Stimulated activated naive CD8-positive, alpha-beta T cell treated with anti-CD3 and anti-CD28 coated beads, Interleukin-15, Interleukin-2, amounts not matched to agents 100 ng/mL and 50 ng/mL, for 24 hours (primary cell): Measurements from ENCODE around the gene CYB5R3.
"Not testable (repeated sequence)": the region's sequence is repeated elsewhere in the genome, so short reads cannot be mapped to it uniquely, and the experiment has no call there.

Experiments
- H3K27ac Mint-ChIP-seq: one replicate; pipeline ENCODE4 v1.8.0; 2021; ENCODE audit warnings: mild to moderate bottlenecking, mixed read lengths
- H3K27me3 Mint-ChIP-seq: one replicate; pipeline ENCODE4 v1.8.0; 2021; ENCODE audit warnings: mixed read lengths
- H3K36me3 Mint-ChIP-seq: one replicate; pipeline ENCODE4 v1.8.0; 2021; ENCODE audit warnings: low read depth, mixed read lengths
- H3K4me1 Mint-ChIP-seq: one replicate; pipeline ENCODE4 v1.8.0; 2021; ENCODE audit warnings: low read depth, mixed read lengths
- H3K4me3 Mint-ChIP-seq: one replicate; pipeline ENCODE4 v1.8.0; 2021; ENCODE audit warnings: mild to moderate bottlenecking, mixed read lengths
- H3K9me3 Mint-ChIP-seq: one replicate; pipeline ENCODE4 v1.8.0; 2021; ENCODE audit warnings: mixed read lengths

CYB5R3 gene

DNA sequence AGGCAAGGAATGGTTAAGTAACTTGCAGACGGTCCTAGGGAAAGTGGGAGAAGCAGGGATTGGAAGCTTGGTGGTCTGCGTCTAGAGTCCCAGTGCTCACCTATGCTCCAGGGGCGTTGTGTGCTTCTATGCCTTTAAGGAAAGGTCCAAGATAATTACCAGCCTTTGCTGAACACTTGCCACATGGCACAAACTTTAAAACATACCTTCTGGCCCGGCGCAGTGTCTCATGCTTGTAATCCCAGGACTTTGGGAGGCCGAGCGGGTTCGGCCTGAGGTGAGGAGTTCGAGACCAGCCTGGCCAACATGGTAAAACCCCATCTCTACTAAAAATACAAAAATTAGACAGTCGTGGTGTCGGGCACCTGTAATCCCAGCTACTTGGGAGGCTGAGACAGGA, 36.9 kb downstream of the CYB5R3 start:
- peak overlapping the region; percentile 52 for H3K27ac Mint-ChIP-seq
- H3K9me3 Mint-ChIP-seq, result no peaks in the 10 kb centered on the region
- H3K36me3 Mint-ChIP-seq, result peaks cover 43% of the 10 kb centered on the region
- H3K27me3 Mint-ChIP-seq, result peaks cover 3% of the 10 kb centered on the region
- peaks cover 71% of the 10 kb centered on the region for H3K4me1 Mint-ChIP-seq
- peak overlapping the region; percentile 52 for H3K4me3 Mint-ChIP-seq

DNA sequence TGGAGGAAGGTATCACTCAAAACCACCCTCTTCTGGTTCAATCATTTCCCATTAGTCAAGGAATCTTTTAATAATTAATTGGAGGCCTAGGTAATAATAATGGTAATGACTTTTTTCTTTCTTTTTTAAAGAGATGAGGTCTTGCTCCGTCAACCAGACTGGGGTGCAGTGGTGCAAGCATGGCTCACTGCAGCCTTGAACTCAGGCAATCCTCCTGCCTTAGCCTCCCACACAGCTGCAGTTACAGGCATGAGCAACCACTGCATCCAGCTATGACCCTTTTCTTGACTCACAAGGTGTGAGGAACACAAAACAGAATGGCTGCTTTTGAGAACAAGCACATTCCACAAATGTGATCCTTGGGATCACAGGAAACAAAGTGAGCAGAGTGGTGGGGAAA, 38.1 kb downstream of the CYB5R3 start:
- Mint-ChIP-seq H3K27me3 (peaks cover 3% of the 10 kb centered on the region), H3K9me3 (no peaks in the 10 kb centered on the region), H3K27ac (peak overlapping the region; percentile 79), H3K4me1 (peaks cover 82% of the 10 kb centered on the region), H3K4me3 (peak overlapping the region; percentile 30), H3K36me3 (peaks cover 48% of the 10 kb centered on the region)

DNA sequence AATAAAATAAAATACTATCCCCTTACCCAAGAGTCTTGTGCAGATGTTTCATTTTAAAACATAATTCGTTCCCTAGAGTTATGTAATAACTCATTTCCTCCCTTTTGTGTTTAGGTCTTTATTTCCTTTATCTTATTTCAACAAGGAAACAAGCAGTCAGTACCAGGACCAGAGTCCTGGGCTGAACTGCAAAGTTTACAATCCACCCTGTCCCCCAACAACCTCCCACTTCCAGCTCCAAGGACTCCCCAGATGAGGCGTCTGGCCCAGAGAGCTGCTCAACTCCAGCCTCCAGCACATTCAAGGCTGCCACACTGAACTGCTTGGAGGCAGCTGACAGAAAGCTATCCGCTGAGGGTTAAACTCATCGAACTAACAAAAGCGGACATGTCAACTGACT, 39.0 kb downstream of the CYB5R3 start:
- Mint-ChIP-seq H3K27me3 (peaks cover under 1% of the 10 kb centered on the region), H3K27ac (peak overlapping the region; percentile 65), H3K9me3 (no peaks in the 10 kb centered on the region), H3K4me3 (no peak overlapping the region), H3K4me1 (peaks cover 82% of the 10 kb centered on the region), H3K36me3 (peaks cover 55% of the 10 kb centered on the region)

DNA sequence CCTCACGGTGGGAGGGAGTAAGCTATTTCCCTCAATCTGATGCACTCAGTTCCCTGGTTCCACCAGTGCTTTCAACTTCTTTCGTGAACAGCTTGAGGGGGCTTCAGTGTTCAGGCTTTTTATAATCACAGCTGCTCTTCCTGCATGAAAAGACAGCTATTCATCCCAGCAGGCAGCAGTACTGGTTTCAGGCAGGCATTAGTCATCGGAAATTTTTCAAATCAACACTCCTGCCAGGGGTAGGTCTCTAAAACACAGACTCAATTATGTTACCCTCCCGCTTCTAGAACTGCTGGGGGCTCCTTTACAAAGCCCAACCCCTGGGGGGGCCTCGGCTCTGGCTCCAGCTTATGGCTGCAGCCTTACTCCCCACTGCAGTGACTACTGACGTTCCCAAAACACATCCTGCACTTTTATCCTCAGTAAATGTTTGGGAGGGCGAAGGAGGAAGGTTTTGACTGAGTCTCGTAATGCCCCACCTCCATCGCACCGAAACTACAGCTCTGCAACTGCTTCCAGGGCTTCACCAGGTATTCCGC, 40.3 kb downstream of the CYB5R3 start:
- H3K4me1 Mint-ChIP-seq, result peaks cover 85% of the 10 kb centered on the region

DNA sequence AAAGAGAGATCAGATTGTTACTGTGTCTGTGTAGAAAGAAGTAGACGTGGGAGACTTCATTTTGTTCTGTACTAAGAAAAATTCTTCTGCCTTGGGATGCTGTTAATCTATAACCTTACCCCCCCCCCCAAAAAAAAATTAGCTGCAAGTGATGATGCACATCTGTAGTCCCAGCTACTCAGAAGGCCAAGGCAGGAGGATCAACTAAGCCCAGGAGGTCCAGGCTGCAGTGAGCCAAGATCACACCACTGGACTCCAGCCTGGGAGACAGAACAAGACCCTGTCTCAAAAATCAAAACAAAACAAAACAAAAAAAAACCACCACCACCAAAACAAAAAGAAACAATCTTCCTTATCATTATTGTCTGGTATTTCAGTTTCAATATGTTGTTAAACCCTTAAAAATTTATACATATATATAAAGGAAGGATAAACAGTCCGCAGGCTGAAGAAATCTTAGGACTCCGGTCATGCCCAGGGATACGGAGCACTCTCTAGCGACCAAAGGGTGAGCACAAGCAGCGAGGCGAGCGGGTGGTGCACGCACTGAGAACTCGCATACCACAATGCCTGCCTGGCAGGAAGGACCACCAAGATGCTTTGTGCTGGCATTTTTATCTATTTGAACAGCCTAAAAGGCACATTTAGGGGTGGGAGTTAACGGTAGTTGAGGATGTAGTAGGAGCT, 40.9 kb downstream of the CYB5R3 start:
- H3K4me1 Mint-ChIP-seq, result peaks cover 83% of the 10 kb centered on the region
- no peaks in the 10 kb centered on the region for H3K9me3 Mint-ChIP-seq
- peaks cover 59% of the 10 kb centered on the region for H3K36me3 Mint-ChIP-seq
- peak overlapping the region; percentile 24 for H3K27ac Mint-ChIP-seq
- H3K4me3 Mint-ChIP-seq, result no peak overlapping the region
- H3K27me3 Mint-ChIP-seq, result no peaks in the 10 kb centered on the region

More for the DNA sequence above, 40.3 kb downstream of the CYB5R3 start:
- peak overlapping the region; percentile 24 for H3K27ac Mint-ChIP-seq
- H3K4me3 Mint-ChIP-seq, result no peak overlapping the region
- no peaks in the 10 kb centered on the region for H3K9me3 Mint-ChIP-seq
- H3K27me3 Mint-ChIP-seq, result no peaks in the 10 kb centered on the region
- H3K36me3 Mint-ChIP-seq, result peaks cover 59% of the 10 kb centered on the region

DNA sequence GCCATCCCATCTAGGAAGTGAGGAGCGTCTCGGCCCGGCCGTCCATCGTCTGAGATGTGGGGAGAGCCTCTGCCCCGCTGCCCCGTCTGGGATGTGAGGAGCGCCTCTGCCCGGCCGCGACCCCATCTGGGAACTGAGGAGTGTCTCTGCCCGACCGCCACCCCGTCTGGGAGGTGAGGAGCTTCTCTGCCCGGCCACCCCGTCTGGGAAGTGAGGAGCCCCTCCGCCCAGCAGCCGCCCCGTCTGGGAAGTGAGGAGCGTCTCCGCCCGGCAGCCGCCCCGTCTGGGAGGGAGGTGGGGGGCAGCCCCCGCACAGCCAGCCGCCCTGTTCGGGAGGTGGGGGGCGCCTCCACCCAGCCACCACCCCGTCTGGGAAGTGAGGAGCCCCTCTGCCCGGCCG, 41.6 kb downstream of the CYB5R3 start:
- not testable (repeated sequence) for H3K4me3 Mint-ChIP-seq, H3K9me3 Mint-ChIP-seq, H3K27me3 Mint-ChIP-seq, H3K27ac Mint-ChIP-seq
- Mint-ChIP-seq H3K36me3 (peaks cover 59% of the 10 kb centered on the region), H3K4me1 (peaks cover 77% of the 10 kb centered on the region)

DNA sequence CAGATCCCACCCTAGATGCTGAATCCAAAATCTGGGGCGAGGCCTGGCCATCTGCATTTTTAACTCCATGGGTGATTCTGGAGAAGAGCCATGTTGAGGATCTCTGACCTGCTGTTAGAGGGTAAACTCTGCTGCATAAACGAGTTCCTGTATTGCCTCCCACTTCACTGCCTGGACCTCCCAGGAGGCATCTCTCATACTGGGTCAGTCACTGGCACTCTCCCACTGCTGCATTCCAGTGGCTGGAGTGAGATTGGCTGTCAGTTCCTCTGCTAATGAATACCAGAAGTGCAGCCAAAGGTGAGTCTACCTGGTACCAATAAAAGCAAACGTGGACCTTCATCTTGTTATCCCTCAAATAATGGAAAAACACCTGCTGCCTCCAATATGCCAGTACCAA, 44.8 kb downstream of the CYB5R3 start:
- peaks cover 51% of the 10 kb centered on the region for H3K4me1 Mint-ChIP-seq
- no peaks in the 10 kb centered on the region for H3K27me3 Mint-ChIP-seq
- H3K36me3 Mint-ChIP-seq, result peaks cover 57% of the 10 kb centered on the region
- no peaks in the 10 kb centered on the region for H3K9me3 Mint-ChIP-seq
- H3K27ac Mint-ChIP-seq, result no peak overlapping the region
- no peak overlapping the region for H3K4me3 Mint-ChIP-seq

DNA sequence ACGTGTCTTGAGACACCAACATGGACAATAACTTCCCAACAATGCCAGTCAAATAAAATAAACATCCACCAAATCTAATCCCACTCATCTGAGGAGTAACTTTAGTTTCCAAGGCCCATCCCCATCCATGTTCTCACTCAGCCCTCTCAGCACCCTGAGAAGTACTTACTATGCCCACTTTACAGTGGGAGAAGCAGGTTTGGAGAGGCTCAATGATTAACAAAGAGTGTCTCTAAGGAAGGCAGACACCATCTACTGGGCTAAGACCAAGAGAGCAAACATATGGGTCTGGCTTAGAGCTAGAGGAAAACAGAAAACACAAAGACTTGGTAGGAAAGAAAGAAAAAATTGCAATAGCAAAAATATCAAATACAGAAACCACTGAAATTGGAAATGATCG, 45.8 kb downstream of the CYB5R3 start:
- Mint-ChIP-seq H3K9me3 (no peaks in the 10 kb centered on the region), H3K36me3 (peaks cover 61% of the 10 kb centered on the region), H3K4me1 (peaks cover 41% of the 10 kb centered on the region), H3K4me3 (no peak overlapping the region), H3K27me3 (no peaks in the 10 kb centered on the region), H3K27ac (peak overlapping the region; percentile 42)

DNA sequence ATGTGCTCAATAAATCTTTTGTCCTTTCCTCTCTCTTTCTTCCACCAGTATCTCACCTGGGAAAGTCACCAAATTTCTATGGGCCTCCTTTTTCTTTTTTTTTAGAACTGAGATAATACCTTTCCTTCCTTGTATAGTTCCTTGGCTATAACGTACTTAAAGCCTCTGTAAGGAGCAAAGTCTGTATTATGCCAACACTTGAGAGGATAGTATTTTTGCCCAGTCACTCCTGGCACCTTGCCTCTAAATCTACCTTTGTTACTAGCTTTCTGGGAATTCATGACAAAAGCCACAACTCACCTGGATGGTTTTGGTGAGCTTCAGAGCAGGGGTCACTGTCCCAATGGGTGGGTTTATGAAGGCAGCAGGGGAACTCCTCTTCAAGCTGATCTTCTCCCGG, 46.7 kb downstream of the CYB5R3 start:
- peaks cover 56% of the 10 kb centered on the region for H3K36me3 Mint-ChIP-seq
- H3K27ac Mint-ChIP-seq, result no peak overlapping the region
- H3K4me3 Mint-ChIP-seq, result no peak overlapping the region
- peaks cover 39% of the 10 kb centered on the region for H3K4me1 Mint-ChIP-seq
- H3K9me3 Mint-ChIP-seq, result no peaks in the 10 kb centered on the region
- H3K27me3 Mint-ChIP-seq, result no peaks in the 10 kb centered on the region

DNA sequence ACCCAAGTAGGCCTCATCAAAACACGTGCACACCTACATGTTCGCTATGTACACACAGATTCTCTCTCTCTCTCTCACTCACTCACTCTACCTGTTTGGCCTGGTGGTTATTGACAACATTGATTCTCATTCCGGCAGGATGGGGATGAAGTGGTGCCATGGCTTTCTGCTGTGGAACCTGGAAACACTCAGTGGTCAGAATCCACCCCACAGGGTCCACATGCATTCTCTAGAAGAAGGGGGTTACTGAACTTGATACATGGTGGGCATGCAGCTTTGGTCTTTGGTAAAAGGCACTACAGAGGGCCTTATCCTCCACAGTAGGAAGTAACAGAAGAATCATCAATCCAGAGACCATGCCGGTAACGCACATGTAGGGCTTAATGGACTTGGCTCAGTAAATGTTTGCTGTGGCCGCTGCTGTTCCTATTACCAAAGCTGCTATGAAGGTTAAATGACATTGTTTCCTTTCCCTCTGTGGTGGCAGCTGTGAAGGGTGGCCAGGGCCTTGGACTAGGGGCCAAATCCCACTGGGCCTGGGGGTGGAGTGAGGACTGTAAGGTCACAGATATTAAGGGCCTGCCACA, 47.2 kb downstream of the CYB5R3 start:
- Mint-ChIP-seq H3K4me1 (peaks cover 35% of the 10 kb centered on the region), H3K27ac (no peak overlapping the region), H3K27me3 (no peaks in the 10 kb centered on the region), H3K4me3 (no peak overlapping the region), H3K9me3 (no peaks in the 10 kb centered on the region), H3K36me3 (peaks cover 56% of the 10 kb centered on the region)

DNA sequence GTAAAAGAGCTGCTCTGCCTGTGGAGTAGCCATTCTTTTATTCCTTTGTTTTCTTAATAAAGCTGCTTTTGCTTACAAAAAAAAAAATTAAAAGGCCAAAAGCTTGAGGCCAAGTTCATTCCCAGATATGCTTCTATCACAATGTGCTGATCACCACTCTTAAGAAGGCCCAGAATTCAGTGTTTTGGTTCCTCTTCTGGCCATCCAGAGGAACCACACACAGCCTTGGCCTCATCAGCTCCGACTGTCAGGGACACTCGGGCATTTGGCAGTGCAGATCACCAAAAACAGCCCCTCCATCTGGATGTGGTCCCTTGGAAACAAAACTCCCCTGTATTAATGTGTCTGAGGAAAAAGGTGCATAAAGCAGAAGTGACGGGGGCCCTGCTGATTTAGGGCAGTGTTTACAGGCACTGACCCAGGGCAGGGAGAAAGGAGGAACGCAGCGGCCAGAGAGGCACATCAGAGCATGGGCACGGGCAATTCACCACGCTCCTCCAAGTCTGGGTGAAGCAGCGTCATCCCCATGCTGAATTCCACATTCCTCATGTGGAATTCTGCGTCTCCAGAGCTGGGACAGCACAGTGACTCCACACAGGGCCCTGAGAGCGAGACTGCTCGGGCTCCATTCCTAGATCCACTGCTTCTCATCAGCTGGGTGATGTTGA, 52.2 kb downstream of the CYB5R3 start:
- H3K9me3 Mint-ChIP-seq, result no peaks in the 10 kb centered on the region

DNA sequence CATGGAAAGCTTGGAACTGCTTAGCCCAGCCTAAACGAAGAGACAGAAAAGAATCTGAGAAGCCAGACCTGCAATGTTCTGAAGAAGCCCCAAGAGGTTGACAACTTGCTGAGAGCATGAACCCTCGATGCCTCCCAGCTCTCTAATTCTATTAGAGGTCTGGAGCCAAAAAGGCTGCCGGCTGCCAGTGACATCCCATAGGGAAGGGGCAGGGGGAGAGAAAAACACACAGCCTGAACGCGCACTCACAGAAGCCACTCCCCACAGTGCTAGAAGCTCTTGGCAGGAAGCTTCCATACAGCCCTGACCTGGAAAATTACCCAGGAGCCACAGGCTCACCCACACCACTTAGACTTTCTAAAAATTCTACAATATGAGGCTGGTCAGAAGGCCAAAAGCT, 52.9 kb downstream of the CYB5R3 start:
- Mint-ChIP-seq H3K27ac (no peak overlapping the region), H3K4me1 (peaks cover 3% of the 10 kb centered on the region), H3K4me3 (no peak overlapping the region), H3K9me3 (no peaks in the 10 kb centered on the region), H3K36me3 (peaks cover 58% of the 10 kb centered on the region), H3K27me3 (no peaks in the 10 kb centered on the region)

More for the DNA sequence above, 52.2 kb downstream of the CYB5R3 start:
- Mint-ChIP-seq H3K27ac (no peak overlapping the region), H3K4me3 (no peak overlapping the region), H3K4me1 (peaks cover 6% of the 10 kb centered on the region), H3K27me3 (no peaks in the 10 kb centered on the region), H3K36me3 (peaks cover 59% of the 10 kb centered on the region)

DNA sequence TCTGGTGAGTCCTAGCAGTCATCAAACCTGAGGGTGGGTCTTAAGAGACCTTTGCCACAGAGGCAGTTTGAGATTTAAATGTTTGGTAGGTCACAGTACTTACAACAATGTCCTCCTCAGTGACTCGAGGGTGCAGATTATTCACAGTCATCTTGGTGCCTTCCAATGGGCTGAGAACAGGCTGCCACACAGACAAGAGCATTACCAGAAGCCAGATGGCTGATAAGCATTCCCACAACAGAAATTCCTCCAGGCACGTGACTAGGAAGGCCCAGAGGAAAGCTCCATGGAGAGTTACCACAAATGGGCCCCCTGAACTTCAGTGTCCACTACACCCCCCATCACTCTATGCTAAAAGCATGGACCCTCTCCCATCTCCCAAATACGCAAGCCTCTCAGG, 53.8 kb downstream of the CYB5R3 start:
- H3K4me3 Mint-ChIP-seq, result no peak overlapping the region
- H3K4me1 Mint-ChIP-seq, result peaks cover 3% of the 10 kb centered on the region
- peaks cover 67% of the 10 kb centered on the region for H3K36me3 Mint-ChIP-seq
- no peaks in the 10 kb centered on the region for H3K27me3 Mint-ChIP-seq
- H3K9me3 Mint-ChIP-seq, result no peaks in the 10 kb centered on the region
- H3K27ac Mint-ChIP-seq, result no peak overlapping the region

DNA sequence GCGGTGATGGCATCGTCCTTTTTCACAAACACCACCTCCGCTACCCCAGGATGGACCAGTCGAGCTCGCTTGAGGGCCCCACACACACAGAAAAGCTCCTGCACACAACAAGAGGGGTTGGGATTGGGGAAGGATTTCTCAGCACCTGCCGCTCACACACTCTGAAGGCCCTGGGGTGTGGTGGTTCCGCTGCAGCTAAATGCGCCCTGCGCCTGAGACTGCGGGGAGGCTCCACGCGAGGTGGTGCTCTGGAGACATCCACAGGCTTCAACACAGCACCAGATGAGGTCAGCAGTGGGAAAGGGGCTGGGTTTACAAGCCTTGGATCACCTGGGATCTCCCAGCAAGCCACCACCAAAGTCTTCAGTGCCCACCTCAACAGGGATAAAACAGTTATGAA, 57.2 kb downstream of the CYB5R3 start:
- Mint-ChIP-seq H3K27ac (no peak overlapping the region), H3K9me3 (no peaks in the 10 kb centered on the region), H3K36me3 (peaks cover 71% of the 10 kb centered on the region), H3K4me3 (no peak overlapping the region), H3K27me3 (no peaks in the 10 kb centered on the region), H3K4me1 (peaks cover 5% of the 10 kb centered on the region)

DNA sequence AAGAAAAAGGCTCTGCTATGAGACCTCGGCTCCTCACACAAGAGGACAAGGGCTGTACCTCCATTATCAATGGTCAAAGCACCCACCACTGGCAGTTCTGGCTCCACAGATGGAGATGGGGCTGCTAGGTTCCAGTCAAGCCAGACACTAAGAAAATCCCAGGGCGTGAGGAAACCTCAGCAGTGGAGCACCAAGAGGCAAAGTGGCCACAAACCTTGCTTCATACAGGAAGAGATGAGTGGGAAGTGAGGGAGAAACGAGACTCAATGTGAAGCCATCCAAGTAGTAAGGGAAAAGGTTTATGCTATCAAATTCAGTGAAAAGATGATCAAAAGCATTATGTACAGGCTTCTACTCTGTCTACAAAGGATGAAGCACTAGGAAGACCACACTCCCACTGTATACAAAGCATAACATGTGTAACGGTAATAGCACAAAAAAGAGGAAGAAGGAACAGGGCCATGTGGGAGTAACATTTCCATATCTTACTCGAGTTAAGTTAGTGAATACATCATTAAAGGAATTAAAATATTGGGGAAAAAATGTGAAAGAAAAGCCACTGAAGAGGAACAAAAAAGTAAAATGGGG, 61.5 kb downstream of the CYB5R3 start:
- Mint-ChIP-seq H3K4me1 (peaks cover 5% of the 10 kb centered on the region), H3K36me3 (peaks cover 76% of the 10 kb centered on the region), H3K27me3 (no peaks in the 10 kb centered on the region), H3K27ac (no peak overlapping the region), H3K4me3 (no peak overlapping the region), H3K9me3 (no peaks in the 10 kb centered on the region)
